ENCODE results near the gene FAM163A.
"Not testable (repeated sequence)": the region's sequence is repeated elsewhere in the genome, so short reads cannot be mapped to it uniquely, and the experiment has no call there.

Gene FAM163A

GRCh38 chr1:179779645-179780272 lies 36.7 kb downstream of the FAM163A start:
- in situ Hi-C loops (cut with HindIII; ENCODE audit: low pct_ligation_motif_present, low pct_unique_long_range_greater_than_20kb, low sequenced_read_pairs): no loop called here
- no peak for DNase-seq

GRCh38 chr1:179781962-179782361 lies 38.9 kb downstream of the FAM163A start:
- DNase-seq: no peak
- in situ Hi-C loops (cut with HindIII; ENCODE audit: low pct_ligation_motif_present, low pct_unique_long_range_greater_than_20kb, low sequenced_read_pairs): no loop called here

GRCh38 chr1:179785031-179785431 lies 41.9 kb downstream of the FAM163A start:
- in situ Hi-C loops (cut with HindIII; ENCODE audit: low pct_ligation_motif_present, low pct_unique_long_range_greater_than_20kb, low sequenced_read_pairs): no loop called here
- DNase-seq: no peak

GRCh38 chr1:179785728-179786127 lies 42.6 kb downstream of the FAM163A start:
- in situ Hi-C loops (cut with HindIII; ENCODE audit: low pct_ligation_motif_present, low pct_unique_long_range_greater_than_20kb, low sequenced_read_pairs): no loop called here
- no peak for DNase-seq

GRCh38 chr1:179786815-179787685 lies 44.0 kb downstream of the FAM163A start:
- no peak for DNase-seq
- in situ Hi-C loops (cut with HindIII; ENCODE audit: low pct_ligation_motif_present, low pct_unique_long_range_greater_than_20kb, low sequenced_read_pairs): no loop called here

- no peak for DNase-seq
- in situ Hi-C loops (cut with HindIII; ENCODE audit: low pct_ligation_motif_present, low pct_unique_long_range_greater_than_20kb, low sequenced_read_pairs): no loop called here
Observed at GRCh38 chr1:179788259-179788658, 45.2 kb downstream of the FAM163A start.

GRCh38 chr1:179793281-179793680 lies 50.2 kb downstream of the FAM163A start:
- in situ Hi-C loops (cut with HindIII; ENCODE audit: low pct_ligation_motif_present, low pct_unique_long_range_greater_than_20kb, low sequenced_read_pairs): no loop called here
- no peak for DNase-seq

- in situ Hi-C loops (cut with HindIII; ENCODE audit: low pct_ligation_motif_present, low pct_unique_long_range_greater_than_20kb, low sequenced_read_pairs): no loop called here
- no peak for DNase-seq
Observed at GRCh38 chr1:179794146-179794545, 51.1 kb downstream of the FAM163A start.

- in situ Hi-C loops (cut with HindIII; ENCODE audit: low pct_ligation_motif_present, low pct_unique_long_range_greater_than_20kb, low sequenced_read_pairs): no loop called here
- DNase-seq: no peak
Observed at GRCh38 chr1:179794669-179795068, 51.6 kb downstream of the FAM163A start.

GRCh38 chr1:179798213-179798863 lies 55.2 kb downstream of the FAM163A start:
- in situ Hi-C loops (cut with HindIII; ENCODE audit: low pct_ligation_motif_present, low pct_unique_long_range_greater_than_20kb, low sequenced_read_pairs): no loop called here
- DNase-seq: no peak

GRCh38 chr1:179798864-179799516 lies 55.9 kb downstream of the FAM163A start:
- DNase-seq: no peak
- in situ Hi-C loops (cut with HindIII; ENCODE audit: low pct_ligation_motif_present, low pct_unique_long_range_greater_than_20kb, low sequenced_read_pairs): no loop called here

- in situ Hi-C loops (cut with HindIII; ENCODE audit: low pct_ligation_motif_present, low pct_unique_long_range_greater_than_20kb, low sequenced_read_pairs): no loop called here
Observed at GRCh38 chr1:179800481-179800880, 57.4 kb downstream of the FAM163A start.

GRCh38 chr1:179803104-179803503 lies 60.0 kb downstream of the FAM163A start:
- DNase-seq: no peak
- in situ Hi-C loops (cut with HindIII; ENCODE audit: low pct_ligation_motif_present, low pct_unique_long_range_greater_than_20kb, low sequenced_read_pairs): no loop called here

More at GRCh38 chr1:179800481-179800880, 57.4 kb downstream of the FAM163A start:
- no peak for DNase-seq

- DNase-seq: no peak
- in situ Hi-C loops (cut with HindIII; ENCODE audit: low pct_ligation_motif_present, low pct_unique_long_range_greater_than_20kb, low sequenced_read_pairs): no loop called here
Observed at GRCh38 chr1:179803918-179804317, 60.8 kb downstream of the FAM163A start.

- in situ Hi-C loops (cut with HindIII; ENCODE audit: low pct_ligation_motif_present, low pct_unique_long_range_greater_than_20kb, low sequenced_read_pairs); DNase-seq: not testable (repeated sequence)
Observed at GRCh38 chr1:179804417-179804816, 61.3 kb downstream of the FAM163A start.

GRCh38 chr1:179805291-179806195 lies 62.5 kb downstream of the FAM163A start:
- in situ Hi-C loops (cut with HindIII; ENCODE audit: low pct_ligation_motif_present, low pct_unique_long_range_greater_than_20kb, low sequenced_read_pairs): no loop called here
- no peak for DNase-seq

- in situ Hi-C loops (cut with HindIII; ENCODE audit: low pct_ligation_motif_present, low pct_unique_long_range_greater_than_20kb, low sequenced_read_pairs): no loop called here
- no peak for DNase-seq
Observed at GRCh38 chr1:179806333-179806732, 63.2 kb downstream of the FAM163A start.

- no peak for DNase-seq
- in situ Hi-C loops (cut with HindIII; ENCODE audit: low pct_ligation_motif_present, low pct_unique_long_range_greater_than_20kb, low sequenced_read_pairs): no loop called here
Observed at GRCh38 chr1:179807291-179807690, 64.2 kb downstream of the FAM163A start.
